PC-3 (cell line): Measurements from ENCODE around the gene GPHA2.

Experiments
- EZH2 ChIP-seq: fragments of 300-600 bp; sonication (generic); IDR thresholded peaks from one replicate; pipeline ENCODE4 v1.6.1; 2017; ENCODE audit warnings: antibody characterized with exemption, mild to moderate bottlenecking, low read length; ENCODE audit not compliant: unreplicated experiment
- EZH2phosphoT487 ChIP-seq: fragments of 300-600 bp; sonication (generic); IDR thresholded peaks from 2 replicates; pipeline ENCODE4 v1.6.1; 2018; ENCODE audit warnings: mild to moderate bottlenecking, antibody characterized with exemption, low read length, borderline replicate concordance
- TF ChIP-seq, protein P1 (sequence below): fragments of 300-600 bp; sonication (generic); conservative IDR thresholded peaks from 2 replicates; pipeline ENCODE4 v1.5.1; 2017; ENCODE audit warnings: antibody characterized with exemption, low read depth, mild to moderate bottlenecking, low read length

DNA sequence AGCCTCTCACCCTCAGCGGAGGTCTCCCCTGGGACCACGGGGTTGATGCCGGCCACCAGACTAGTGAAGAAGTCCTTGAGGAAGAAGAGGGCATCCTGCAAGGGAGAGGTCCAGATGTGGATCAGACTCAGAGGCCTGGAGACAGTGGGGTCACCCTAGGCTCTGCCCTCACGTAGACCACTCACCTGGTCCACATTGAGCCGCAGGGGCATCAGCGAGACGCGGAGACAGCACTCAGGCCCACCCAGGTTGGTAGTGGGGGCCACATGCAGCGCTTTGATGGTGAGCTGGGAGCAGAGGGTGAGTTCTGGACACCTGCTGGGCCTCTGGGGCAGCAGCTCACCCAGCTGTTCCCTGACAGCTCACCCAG is 37.6 kb downstream of the GPHA2 start:
- TF ChIP-seq, protein P1, sequence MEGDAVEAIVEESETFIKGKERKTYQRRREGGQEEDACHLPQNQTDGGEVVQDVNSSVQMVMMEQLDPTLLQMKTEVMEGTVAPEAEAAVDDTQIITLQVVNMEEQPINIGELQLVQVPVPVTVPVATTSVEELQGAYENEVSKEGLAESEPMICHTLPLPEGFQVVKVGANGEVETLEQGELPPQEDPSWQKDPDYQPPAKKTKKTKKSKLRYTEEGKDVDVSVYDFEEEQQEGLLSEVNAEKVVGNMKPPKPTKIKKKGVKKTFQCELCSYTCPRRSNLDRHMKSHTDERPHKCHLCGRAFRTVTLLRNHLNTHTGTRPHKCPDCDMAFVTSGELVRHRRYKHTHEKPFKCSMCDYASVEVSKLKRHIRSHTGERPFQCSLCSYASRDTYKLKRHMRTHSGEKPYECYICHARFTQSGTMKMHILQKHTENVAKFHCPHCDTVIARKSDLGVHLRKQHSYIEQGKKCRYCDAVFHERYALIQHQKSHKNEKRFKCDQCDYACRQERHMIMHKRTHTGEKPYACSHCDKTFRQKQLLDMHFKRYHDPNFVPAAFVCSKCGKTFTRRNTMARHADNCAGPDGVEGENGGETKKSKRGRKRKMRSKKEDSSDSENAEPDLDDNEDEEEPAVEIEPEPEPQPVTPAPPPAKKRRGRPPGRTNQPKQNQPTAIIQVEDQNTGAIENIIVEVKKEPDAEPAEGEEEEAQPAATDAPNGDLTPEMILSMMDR = no peak
- no peak for TF ChIP-seq EZH2
- TF ChIP-seq EZH2phosphoT487 = no peak
